ENCODE results near the gene GPR153. TPM values are rescaled to one million over a fixed set of nuclear protein-coding genes. Genes with fewer than 3 reads are reported as not detected.
A peak's percentile ranks its signal among the peaks of the same experiment; 100 is the strongest.

GPR153 gene
- total RNA-seq, 3 donors from 2014 or later (not counting 1 experiment from before 2014, with no cell fraction given): 8.5 to 9.7 (median 8.7) TPM

GRCh38 chr1:6235296-6235677 lies 25.6 kb downstream of the GPR153 start:
- Mint-ChIP-seq H3K9me3 (no peaks in the 10 kb centered on the region), H3K4me3 (peak overlapping the region; percentile 88), H3K27me3 (ENCODE audit: low read depth in 2 of 2) (peaks cover 8 to 13% of the 10 kb centered on the region in 2 donors), H3K27ac (peak overlapping the region; percentile 53 to 77), H3K4me1 (peaks cover 11 to 16% of the 10 kb centered on the region in 2 donors), H3K36me3 (no peaks in the 10 kb centered on the region)
- peaks cover 18% of the 10 kb centered on the region for H3K36me3 ChIP-seq (ENCODE audit: control insufficient read depth, insufficient read depth, low read length)
- 0% methylated on average over 30 of the region's 30 CpGs for WGBS (ENCODE audit: insufficient coverage)
- intact Hi-C loops (cut with micrococcal nuclease): no loop called here
- peaks cover 5% of the 10 kb centered on the region for H3K27me3 ChIP-seq (ENCODE audit: control insufficient read depth, insufficient read depth, low read length)
- TF ChIP-seq CTCF (IDR thresholded peaks at IDR 0.05): no peak
- DNase-seq (peak in 1 of 2 donors; percentile 37), ATAC-seq (peak in 1 of 3 donors; percentile 25)
- peak overlapping the region; percentile 33 for H3K27ac ChIP-seq (ENCODE audit: low read length)
- no peaks in the 10 kb centered on the region for H3K9me3 ChIP-seq (ENCODE audit: control insufficient read depth, insufficient read depth, low read length)
- H3K4me3 ChIP-seq (ENCODE audit: low read length): peak overlapping the region; percentile 64
- peaks cover 14% of the 10 kb centered on the region for H3K4me1 ChIP-seq (ENCODE audit: control insufficient read depth, insufficient read depth, low read length)

GRCh38 chr1:6234502-6235295 lies 26.2 kb downstream of the GPR153 start:
- peak overlapping the region; percentile 64 for H3K4me3 ChIP-seq (ENCODE audit: low read length)
- H3K27me3 ChIP-seq (ENCODE audit: control insufficient read depth, insufficient read depth, low read length): no peaks in the 10 kb centered on the region
- no peaks in the 10 kb centered on the region for H3K9me3 Mint-ChIP-seq
- no peaks in the 10 kb centered on the region for H3K36me3 Mint-ChIP-seq
- peaks cover 11 to 16% of the 10 kb centered on the region in 2 donors for H3K4me1 Mint-ChIP-seq
- H3K4me1 ChIP-seq (ENCODE audit: control insufficient read depth, insufficient read depth, low read length): peaks cover 14% of the 10 kb centered on the region
- TF ChIP-seq CTCF (IDR thresholded peaks at IDR 0.05): no peak
- intact Hi-C loops (cut with micrococcal nuclease): no loop called here
- H3K36me3 ChIP-seq (ENCODE audit: control insufficient read depth, insufficient read depth, low read length): peaks cover 18% of the 10 kb centered on the region
- DNase-seq (no peak), ATAC-seq (no peak)
- H3K27ac Mint-ChIP-seq: peak overlapping the region; percentile 53 to 77
- H3K9me3 ChIP-seq (ENCODE audit: control insufficient read depth, insufficient read depth, low read length): no peaks in the 10 kb centered on the region
- 87% methylated on average over 18 of the region's 20 CpGs for WGBS (ENCODE audit: insufficient coverage)
- H3K4me3 Mint-ChIP-seq: peak overlapping the region; percentile 88
- H3K27ac ChIP-seq (ENCODE audit: low read length): no peak overlapping the region
- peaks cover 7 to 8% of the 10 kb centered on the region in 2 donors for H3K27me3 Mint-ChIP-seq (ENCODE audit: low read depth in 2 of 2)

- H3K9me3 Mint-ChIP-seq: no peaks in the 10 kb centered on the region
- Histone ChIP-seq H3K4me1 (ENCODE audit: control insufficient read depth, insufficient read depth, low read length) (peaks cover 14% of the 10 kb centered on the region), H3K27me3 (ENCODE audit: control insufficient read depth, insufficient read depth, low read length) (no peaks in the 10 kb centered on the region), H3K4me3 (ENCODE audit: low read length) (no peak overlapping the region), H3K36me3 (ENCODE audit: control insufficient read depth, insufficient read depth, low read length) (peaks cover 23% of the 10 kb centered on the region), H3K27ac (ENCODE audit: low read length) (no peak overlapping the region), H3K9me3 (ENCODE audit: control insufficient read depth, insufficient read depth, low read length) (no peaks in the 10 kb centered on the region)
- H3K27me3 Mint-ChIP-seq (ENCODE audit: low read depth in 2 of 2): peaks cover 0 to 3% of the 10 kb centered on the region in 2 donors
- no peak for TF ChIP-seq CTCF (IDR thresholded peaks at IDR 0.05)
- DNase-seq: no peak
- 67% methylated on average over 1 of the region's 1 CpG for WGBS (ENCODE audit: insufficient coverage)
- intact Hi-C loops (cut with micrococcal nuclease): no loop called here
- H3K27ac Mint-ChIP-seq: no peak overlapping the region
- ATAC-seq: no peak
- H3K4me1 Mint-ChIP-seq: peaks cover 11 to 16% of the 10 kb centered on the region in 2 donors
- H3K36me3 Mint-ChIP-seq: no peaks in the 10 kb centered on the region
- peak overlapping the region; percentile 35 for H3K4me3 Mint-ChIP-seq
Measured at GRCh38 chr1:6233376-6233775, 27.5 kb downstream of the GPR153 start.
